CD4-positive, alpha-beta T cell (primary cell): ENCODE measurements around the gene SFMBT2. TPM values are rescaled to one million over a fixed set of nuclear protein-coding genes. Genes with fewer than 3 reads are reported as not detected.

Experiments used
- ATAC-seq: fragments of 200-7000 bp; cut with Tn5 transposase; one replicate; pipeline ENCODE4 v1.10.0; 2022; ENCODE audit warnings: mild to moderate bottlenecking; ENCODE audit not compliant: poor library complexity
- CTCF ChIA-PET: fragments of 350-600 bp; sonication (Branson Sonifier 250); formaldehyde crosslinking; loops from one replicate; lab custom pipeline; 2021; ENCODE audit warnings: antibody characterized with exemption, inconsistent platforms; lab: Charles Lee
- POLR2A ChIA-PET: fragments of 350-600 bp; sonication (Branson Sonifier 250); formaldehyde crosslinking; loops from one replicate; lab custom pipeline; 2021; ENCODE audit warnings: antibody characterized with exemption, inconsistent platforms; lab: Charles Lee
- DNase-seq, 14 experiments: peaks; one replicate each; pipeline ENCODE4 v3.0.0-alpha.2; 2013 to 2020; ENCODE audit warnings: mixed read lengths in 2 of 14
- H3K27ac ChIP-seq, 2 donors: one replicate each; pipeline versions ENCODE4 v1.5.1 to v1.7.0; 2013; ENCODE audit warnings: low read length in 2 of 2, low read depth in 1 of 2, mild to moderate bottlenecking in 1 of 2
- H3K27me3 ChIP-seq, 2 experiments: 1 replicate in 1 of 2; 2 replicates in 1 of 2; pipeline versions ENCODE4 v1.6.1 to v1.7.0; 2013; ENCODE audit warnings: low read length in 2 of 2, control low read depth in 1 of 2, mild to moderate bottlenecking in 1 of 2, moderate library complexity in 1 of 2; ENCODE audit not compliant: insufficient read depth in 2 of 2, control insufficient read depth in 1 of 2
- H3K36me3 ChIP-seq: one replicate; pipeline ENCODE4 v1.6.1; 2013; ENCODE audit warnings: low read length, control low read depth; ENCODE audit not compliant: insufficient read depth
- H3K4me1 ChIP-seq: one replicate; pipeline ENCODE4 v1.6.1; 2013; ENCODE audit warnings: low read length, control low read depth; ENCODE audit not compliant: insufficient read depth
- H3K4me3 ChIP-seq: one replicate; pipeline ENCODE4 v1.5.1; 2013; ENCODE audit warnings: mild to moderate bottlenecking, low read length, moderate library complexity
- H3K9me3 ChIP-seq, 2 experiments: 1 replicate in 1 of 2; 2 replicates in 1 of 2; pipeline versions ENCODE4 v1.6.1 to v1.7.0; 2013; ENCODE audit warnings: low read length in 2 of 2, mild to moderate bottlenecking in 2 of 2, control low read depth in 1 of 2, moderate library complexity in 1 of 2; ENCODE audit not compliant: control insufficient read depth in 1 of 2, insufficient read depth in 1 of 2
- H3K27ac Mint-ChIP-seq: one replicate; pipeline ENCODE4 v1.8.0; 2020; ENCODE audit warnings: mixed read lengths
- H3K27me3 Mint-ChIP-seq: one replicate; pipeline ENCODE4 v1.8.0; 2021; ENCODE audit warnings: mixed read lengths
- H3K36me3 Mint-ChIP-seq: one replicate; pipeline ENCODE4 v1.8.0; 2021; ENCODE audit warnings: low read depth, mixed read lengths
- H3K4me1 Mint-ChIP-seq: one replicate; pipeline ENCODE4 v1.8.0; 2021; ENCODE audit warnings: low read depth, mixed read lengths
- H3K4me3 Mint-ChIP-seq: one replicate; pipeline ENCODE4 v1.8.0; 2020; ENCODE audit warnings: mild to moderate bottlenecking, mixed read lengths
- H3K9me3 Mint-ChIP-seq: one replicate; pipeline ENCODE4 v1.8.0; 2020; ENCODE audit warnings: mixed read lengths
- intact Hi-C, 2 experiments: fragments of 100-400 bp; cut with DNase I in 1 of 2; cut with micrococcal nuclease in 1 of 2; formaldehyde crosslinking; loops; one replicate each; pipeline versions ENCODE4 v1.15.1 to v1.9.0; 2023 to 2025; cut with DNase I, micrococcal nuclease
- total RNA-seq, 174 experiments: library from RNA in 2 of 174; stranded (reverse) in 2 of 174; gene quantifications; one replicate each; pipeline ENCODE4 v1.2.3 and lab custom pipeline; 2021 to 2026
- TF ChIP-seq, protein P1 (sequence below): fragments of 200-600 bp; IDR thresholded peaks from one replicate; pipeline ENCODE4 v1.8.0; 2022; ENCODE audit warnings: antibody characterized with exemption, mild to moderate bottlenecking

SFMBT2 gene
- total RNA-seq, 2 experiments from 2014 or later: 41.0 to 42.0 TPM

GRCh38 chr10:7343040-7343439, 67.8 kb downstream of the SFMBT2 start:
- TF ChIP-seq, protein P1, sequence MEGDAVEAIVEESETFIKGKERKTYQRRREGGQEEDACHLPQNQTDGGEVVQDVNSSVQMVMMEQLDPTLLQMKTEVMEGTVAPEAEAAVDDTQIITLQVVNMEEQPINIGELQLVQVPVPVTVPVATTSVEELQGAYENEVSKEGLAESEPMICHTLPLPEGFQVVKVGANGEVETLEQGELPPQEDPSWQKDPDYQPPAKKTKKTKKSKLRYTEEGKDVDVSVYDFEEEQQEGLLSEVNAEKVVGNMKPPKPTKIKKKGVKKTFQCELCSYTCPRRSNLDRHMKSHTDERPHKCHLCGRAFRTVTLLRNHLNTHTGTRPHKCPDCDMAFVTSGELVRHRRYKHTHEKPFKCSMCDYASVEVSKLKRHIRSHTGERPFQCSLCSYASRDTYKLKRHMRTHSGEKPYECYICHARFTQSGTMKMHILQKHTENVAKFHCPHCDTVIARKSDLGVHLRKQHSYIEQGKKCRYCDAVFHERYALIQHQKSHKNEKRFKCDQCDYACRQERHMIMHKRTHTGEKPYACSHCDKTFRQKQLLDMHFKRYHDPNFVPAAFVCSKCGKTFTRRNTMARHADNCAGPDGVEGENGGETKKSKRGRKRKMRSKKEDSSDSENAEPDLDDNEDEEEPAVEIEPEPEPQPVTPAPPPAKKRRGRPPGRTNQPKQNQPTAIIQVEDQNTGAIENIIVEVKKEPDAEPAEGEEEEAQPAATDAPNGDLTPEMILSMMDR: no peak
- Mint-ChIP-seq H3K27ac (no peak overlapping the region), H3K4me1 (peaks cover 46% of the 10 kb centered on the region), H3K27me3 (no peaks in the 10 kb centered on the region), H3K9me3 (peaks cover 2% of the 10 kb centered on the region), H3K36me3 (peaks cover 60% of the 10 kb centered on the region), H3K4me3 (no peak overlapping the region)
- no peaks in the 10 kb centered on the region for H3K4me1 ChIP-seq
- no peaks in the 10 kb centered on the region for H3K27me3 ChIP-seq
- no peaks in the 10 kb centered on the region for H3K9me3 ChIP-seq
- ChIA-PET POLR2A (no interaction called here), CTCF (no interaction called here)
- ATAC-seq (no peak), DNase-seq (no peak)
- no peak overlapping the region for H3K27ac ChIP-seq
- H3K36me3 ChIP-seq: peaks cover 5% of the 10 kb centered on the region
- no peak overlapping the region for H3K4me3 ChIP-seq
- intact Hi-C loops: no loop called here

DNA sequence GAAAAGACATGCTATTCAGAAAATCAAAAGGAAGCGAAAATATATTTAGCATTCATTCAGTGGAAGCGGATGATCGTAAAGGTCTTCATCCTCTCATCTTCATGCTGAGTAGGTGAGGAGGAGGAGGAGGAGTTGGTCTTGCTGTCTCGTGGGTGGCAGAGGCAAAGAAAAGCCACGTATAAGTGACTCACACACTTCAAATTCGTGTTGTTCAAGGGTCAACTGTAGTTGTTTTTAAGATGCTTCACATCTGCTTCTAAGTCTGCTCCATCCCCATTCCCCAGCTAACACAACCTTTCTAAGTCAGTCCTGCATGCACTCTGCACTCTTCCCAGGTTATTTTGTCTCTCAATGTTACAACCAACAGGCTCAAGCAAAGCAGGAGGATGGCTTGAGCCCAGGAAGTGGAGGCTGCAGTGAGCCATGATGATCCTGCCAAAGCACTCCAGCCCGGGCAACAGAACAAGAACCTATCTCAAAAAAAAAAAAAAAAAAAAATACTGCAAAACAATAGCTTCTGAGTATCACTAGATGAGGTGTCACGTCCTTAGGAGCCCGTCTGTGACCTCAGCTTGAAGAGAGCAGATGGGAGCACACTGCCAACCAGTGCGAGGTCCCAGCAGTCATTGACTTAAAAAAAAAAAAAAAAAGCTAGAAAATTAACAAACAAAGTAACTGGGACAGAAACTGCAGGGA, 70.5 kb downstream of the SFMBT2 start:
- H3K27ac ChIP-seq: no peak overlapping the region
- DNase-seq (no peak), ATAC-seq (no peak)
- TF ChIP-seq, protein P1: no peak
- no peaks in the 10 kb centered on the region for H3K27me3 ChIP-seq
- ChIA-PET POLR2A (no interaction called here), CTCF (no interaction called here)
- no peaks in the 10 kb centered on the region for H3K4me1 ChIP-seq
- Mint-ChIP-seq H3K4me3 (no peak overlapping the region), H3K36me3 (peaks cover 67% of the 10 kb centered on the region), H3K27ac (peak overlapping the region; percentile 10), H3K4me1 (peaks cover 69% of the 10 kb centered on the region), H3K27me3 (no peaks in the 10 kb centered on the region), H3K9me3 (peaks cover 2% of the 10 kb centered on the region)
- H3K9me3 ChIP-seq: no peaks in the 10 kb centered on the region
- no peak overlapping the region for H3K4me3 ChIP-seq
- H3K36me3 ChIP-seq: peaks cover 5% of the 10 kb centered on the region
- intact Hi-C loops: no loop called here

DNA sequence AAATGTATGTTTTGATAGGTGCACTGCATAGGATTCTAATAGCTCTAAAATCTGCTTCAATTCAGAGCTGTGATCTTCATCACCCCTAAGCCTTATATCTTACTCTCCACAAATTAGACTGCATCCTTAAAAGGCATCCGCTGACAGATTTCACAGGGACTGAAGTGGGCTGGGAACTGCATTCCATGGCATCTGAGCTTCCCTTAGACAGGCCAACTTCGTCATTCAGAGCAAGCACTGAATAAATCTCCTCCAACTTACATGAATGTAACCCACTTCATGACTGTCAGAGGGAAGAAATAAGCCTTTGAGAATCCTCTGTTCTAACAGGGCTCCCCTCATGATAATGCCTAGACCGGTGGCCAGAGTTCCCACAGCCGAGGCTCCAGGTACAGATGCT, 71.3 kb downstream of the SFMBT2 start:
- H3K27ac ChIP-seq: no peak overlapping the region
- Mint-ChIP-seq H3K27me3 (no peaks in the 10 kb centered on the region), H3K27ac (peak overlapping the region; percentile 10), H3K4me1 (peaks cover 77% of the 10 kb centered on the region), H3K36me3 (peaks cover 67% of the 10 kb centered on the region), H3K9me3 (peaks cover 2% of the 10 kb centered on the region), H3K4me3 (no peak overlapping the region)
- TF ChIP-seq, protein P1: no peak
- H3K9me3 ChIP-seq: no peaks in the 10 kb centered on the region
- ATAC-seq: no peak
- H3K36me3 ChIP-seq: peaks cover 5% of the 10 kb centered on the region
- DNase-seq: no peak
- POLR2A ChIA-PET: no interaction called here
- no peaks in the 10 kb centered on the region for H3K27me3 ChIP-seq
- CTCF ChIA-PET: no interaction called here
- H3K4me3 ChIP-seq: no peak overlapping the region
- H3K4me1 ChIP-seq: no peaks in the 10 kb centered on the region
- intact Hi-C loops: loop anchor here in 1 of 2 experiments (10.0 kb wide), 1 partner anchor 65 kb away; no protein-coding TSS in a partner anchor
